Measurements from ENCODE around the gene OR52B2.

The OR52B2 gene

DNA sequence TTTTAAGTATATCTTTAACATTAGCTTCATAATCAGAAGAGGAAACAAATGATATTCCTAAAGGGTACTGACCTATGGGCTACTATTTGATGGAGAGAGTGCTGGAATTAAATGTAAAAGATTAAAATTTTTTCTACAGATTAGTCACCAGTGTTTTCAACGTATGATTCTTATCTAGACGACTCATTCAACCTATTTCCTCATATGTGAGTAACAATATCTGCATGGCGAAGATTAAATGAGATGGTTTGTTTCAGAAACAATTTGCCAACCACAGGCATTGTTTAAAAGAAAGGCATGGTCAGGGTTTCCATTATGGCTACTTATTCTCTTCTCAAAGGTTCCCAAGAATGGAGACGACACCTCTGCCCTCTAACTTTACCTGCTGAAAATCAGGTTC lies 42.2 kb downstream of the OR52B2 start:
- no peak overlapping the region for H3K4me2 ChIP-seq (ENCODE audit: low read length)
- H3K4me3 ChIP-seq (ENCODE audit: low read depth, low read length) = no peak overlapping the region
- TF ChIP-seq, protein P1, sequence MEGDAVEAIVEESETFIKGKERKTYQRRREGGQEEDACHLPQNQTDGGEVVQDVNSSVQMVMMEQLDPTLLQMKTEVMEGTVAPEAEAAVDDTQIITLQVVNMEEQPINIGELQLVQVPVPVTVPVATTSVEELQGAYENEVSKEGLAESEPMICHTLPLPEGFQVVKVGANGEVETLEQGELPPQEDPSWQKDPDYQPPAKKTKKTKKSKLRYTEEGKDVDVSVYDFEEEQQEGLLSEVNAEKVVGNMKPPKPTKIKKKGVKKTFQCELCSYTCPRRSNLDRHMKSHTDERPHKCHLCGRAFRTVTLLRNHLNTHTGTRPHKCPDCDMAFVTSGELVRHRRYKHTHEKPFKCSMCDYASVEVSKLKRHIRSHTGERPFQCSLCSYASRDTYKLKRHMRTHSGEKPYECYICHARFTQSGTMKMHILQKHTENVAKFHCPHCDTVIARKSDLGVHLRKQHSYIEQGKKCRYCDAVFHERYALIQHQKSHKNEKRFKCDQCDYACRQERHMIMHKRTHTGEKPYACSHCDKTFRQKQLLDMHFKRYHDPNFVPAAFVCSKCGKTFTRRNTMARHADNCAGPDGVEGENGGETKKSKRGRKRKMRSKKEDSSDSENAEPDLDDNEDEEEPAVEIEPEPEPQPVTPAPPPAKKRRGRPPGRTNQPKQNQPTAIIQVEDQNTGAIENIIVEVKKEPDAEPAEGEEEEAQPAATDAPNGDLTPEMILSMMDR (IDR thresholded peaks at IDR 0.05) = no peak
- no peak overlapping the region for H3K9ac ChIP-seq
- H3K27me3 ChIP-seq (ENCODE audit: control insufficient read depth, insufficient read depth, low read length) = no peaks in the 10 kb centered on the region
- H3K36me3 ChIP-seq (ENCODE audit: control insufficient read depth, insufficient read depth, low read length) = no peaks in the 10 kb centered on the region
- H3K4me1 ChIP-seq = no peaks in the 10 kb centered on the region
- H2AFZ ChIP-seq = no peak overlapping the region
- no peak overlapping the region for H3K27ac ChIP-seq
- H3K9me3 ChIP-seq (ENCODE audit: control insufficient read depth, low read length) = no peaks in the 10 kb centered on the region
- H3K79me2 ChIP-seq = no peaks in the 10 kb centered on the region

DNA sequence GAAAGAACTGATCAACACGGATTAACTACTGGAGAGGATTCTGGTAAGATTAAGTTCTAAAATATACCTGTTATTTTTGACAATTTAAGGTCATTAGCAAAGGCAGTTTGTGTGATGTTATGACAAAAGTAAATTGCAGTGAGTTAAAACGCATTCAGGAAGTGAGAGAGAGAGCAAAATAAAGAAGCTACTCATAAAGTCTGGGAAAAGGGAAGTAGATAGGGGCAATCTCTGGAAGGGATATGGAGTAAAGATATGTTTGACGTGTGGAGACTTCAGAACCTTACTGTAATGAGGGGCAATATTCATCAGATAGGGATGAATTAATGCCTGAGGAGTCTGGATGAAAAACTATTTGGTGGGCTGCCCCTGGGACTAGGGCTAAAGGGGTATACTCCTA lies 45.9 kb downstream of the OR52B2 start:
- Histone ChIP-seq H3K27ac (no peak overlapping the region), H3K79me2 (no peaks in the 10 kb centered on the region), H3K9me3 (ENCODE audit: control insufficient read depth, low read length) (no peaks in the 10 kb centered on the region), H3K36me3 (ENCODE audit: control insufficient read depth, insufficient read depth, low read length) (no peaks in the 10 kb centered on the region), H2AFZ (no peak overlapping the region), H3K9ac (no peak overlapping the region), H3K4me3 (ENCODE audit: low read depth, low read length) (no peak overlapping the region), H3K4me1 (no peaks in the 10 kb centered on the region), H3K4me2 (ENCODE audit: low read length) (no peak overlapping the region), H3K27me3 (ENCODE audit: control insufficient read depth, insufficient read depth, low read length) (no peaks in the 10 kb centered on the region)
- TF ChIP-seq, protein P1 (IDR thresholded peaks at IDR 0.05) = no peak

All from parathyroid adenoma (tissue), 2 donors.